ENCODE results near the gene TTN. TPM values are rescaled to one million over a fixed set of nuclear protein-coding genes. Genes with fewer than 3 reads are reported as not detected.

TTN gene
- total RNA-seq, 2 donors from 2014 or later, result 26.5 to 94.6 TPM

- Histone ChIP-seq H3K36me3 (replicated peaks in 1 of 2; ENCODE audit: insufficient read depth in 1 of 2, low read depth in 2 of 2) (no peaks in the 10 kb centered on the region), H3K4me3 (no peak overlapping the region), H3K9me3 (no peaks in the 10 kb centered on the region), H3K27me3 (no peaks in the 10 kb centered on the region), H3K4me1 (no peaks in the 10 kb centered on the region), H3K27ac (no peak overlapping the region)
- no peak for TF ChIP-seq POLR2A (IDR thresholded peaks at IDR 0.05)
- TF ChIP-seq, protein P1, sequence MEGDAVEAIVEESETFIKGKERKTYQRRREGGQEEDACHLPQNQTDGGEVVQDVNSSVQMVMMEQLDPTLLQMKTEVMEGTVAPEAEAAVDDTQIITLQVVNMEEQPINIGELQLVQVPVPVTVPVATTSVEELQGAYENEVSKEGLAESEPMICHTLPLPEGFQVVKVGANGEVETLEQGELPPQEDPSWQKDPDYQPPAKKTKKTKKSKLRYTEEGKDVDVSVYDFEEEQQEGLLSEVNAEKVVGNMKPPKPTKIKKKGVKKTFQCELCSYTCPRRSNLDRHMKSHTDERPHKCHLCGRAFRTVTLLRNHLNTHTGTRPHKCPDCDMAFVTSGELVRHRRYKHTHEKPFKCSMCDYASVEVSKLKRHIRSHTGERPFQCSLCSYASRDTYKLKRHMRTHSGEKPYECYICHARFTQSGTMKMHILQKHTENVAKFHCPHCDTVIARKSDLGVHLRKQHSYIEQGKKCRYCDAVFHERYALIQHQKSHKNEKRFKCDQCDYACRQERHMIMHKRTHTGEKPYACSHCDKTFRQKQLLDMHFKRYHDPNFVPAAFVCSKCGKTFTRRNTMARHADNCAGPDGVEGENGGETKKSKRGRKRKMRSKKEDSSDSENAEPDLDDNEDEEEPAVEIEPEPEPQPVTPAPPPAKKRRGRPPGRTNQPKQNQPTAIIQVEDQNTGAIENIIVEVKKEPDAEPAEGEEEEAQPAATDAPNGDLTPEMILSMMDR (IDR thresholded peaks at IDR 0.05), result no peak
- ATAC-seq, result no peak
- DNase-seq, result no peak
- intact Hi-C loops (cut with DNase I), result no loop called here
- 71 to 74% methylated on average over 1 of the region's 1 CpG for WGBS, 2 donors
Observed at GRCh38 chr2:178689808-178690207, 117.4 kb downstream of the TTN start.

- WGBS, 2 donors, result 53 to 88% methylated on average over 1 of the region's 1 CpG
- Histone ChIP-seq H3K4me1 (no peaks in the 10 kb centered on the region), H3K27ac (no peak overlapping the region), H3K4me3 (no peak overlapping the region), H3K27me3 (no peaks in the 10 kb centered on the region), H3K9me3 (no peaks in the 10 kb centered on the region), H3K36me3 (replicated peaks in 1 of 2; ENCODE audit: insufficient read depth in 1 of 2, low read depth in 2 of 2) (no peaks in the 10 kb centered on the region)
- TF ChIP-seq POLR2A (IDR thresholded peaks at IDR 0.05), result no peak
- TF ChIP-seq, protein P1 (IDR thresholded peaks at IDR 0.05), result no peak
- intact Hi-C loops (cut with DNase I), result no loop called here
- DNase-seq (no peak), ATAC-seq (no peak)
Observed at GRCh38 chr2:178683877-178684276, 123.3 kb downstream of the TTN start.

DNA sequence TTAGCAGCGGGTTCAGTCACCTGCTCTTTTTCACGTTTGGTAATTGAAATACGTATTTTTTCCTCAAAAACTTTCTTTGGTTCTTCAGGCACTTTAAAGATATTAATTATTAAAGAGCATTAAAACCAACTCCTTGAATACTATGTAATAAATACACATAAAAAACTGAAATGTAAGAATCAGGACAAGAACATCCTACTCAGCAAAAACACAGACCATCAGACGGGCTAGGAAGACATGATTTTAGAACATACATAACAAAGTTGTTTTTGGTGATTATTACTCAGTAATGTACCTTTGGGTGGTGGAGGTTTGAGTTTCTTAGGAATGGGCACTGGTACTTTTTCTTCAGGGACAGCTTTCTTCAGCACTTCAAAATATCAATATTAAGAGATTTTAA, 126.1 kb downstream of the TTN start:
- WGBS, 2 donors, result 84 to 86% methylated on average over 4 of the region's 4 CpGs
- no peak for TF ChIP-seq POLR2A (IDR thresholded peaks at IDR 0.05)
- TF ChIP-seq, protein P1 (IDR thresholded peaks at IDR 0.05), result no peak
- Histone ChIP-seq H3K36me3 (replicated peaks in 1 of 2; ENCODE audit: insufficient read depth in 1 of 2, low read depth in 2 of 2) (no peaks in the 10 kb centered on the region), H3K4me3 (no peak overlapping the region), H3K9me3 (no peaks in the 10 kb centered on the region), H3K27ac (no peak overlapping the region), H3K4me1 (no peaks in the 10 kb centered on the region), H3K27me3 (no peaks in the 10 kb centered on the region)
- DNase-seq, result no peak
- intact Hi-C loops (cut with DNase I), result no loop called here
- ATAC-seq, result no peak

- no peak overlapping the region for H3K4me3 ChIP-seq
- H3K27me3 ChIP-seq, result no peaks in the 10 kb centered on the region
- H3K4me1 ChIP-seq, result no peaks in the 10 kb centered on the region
- 76 to 81% methylated on average over 1 of the region's 1 CpG for WGBS, 2 donors
- H3K9me3 ChIP-seq, result no peaks in the 10 kb centered on the region
- TF ChIP-seq, protein P1 (IDR thresholded peaks at IDR 0.05), result no peak
- TF ChIP-seq POLR2A (IDR thresholded peaks at IDR 0.05), result no peak
- no peak for ATAC-seq
- H3K27ac ChIP-seq, result no peak overlapping the region
- no peaks in the 10 kb centered on the region for H3K36me3 ChIP-seq (replicated peaks in 1 of 2; ENCODE audit: insufficient read depth in 1 of 2, low read depth in 2 of 2)
- no peak for DNase-seq
- intact Hi-C loops (cut with DNase I), result no loop called here
Observed at GRCh38 chr2:178679891-178680290, 127.3 kb downstream of the TTN start.

GRCh38 chr2:178677599-178677998, 129.6 kb downstream of the TTN start:
- no peaks in the 10 kb centered on the region for H3K4me1 ChIP-seq
- H3K27me3 ChIP-seq, result no peaks in the 10 kb centered on the region
- ATAC-seq (no peak), DNase-seq (no peak)
- no peaks in the 10 kb centered on the region for H3K36me3 ChIP-seq (replicated peaks in 1 of 2; ENCODE audit: insufficient read depth in 1 of 2, low read depth in 2 of 2)
- no peaks in the 10 kb centered on the region for H3K9me3 ChIP-seq
- H3K27ac ChIP-seq, result no peak overlapping the region
- intact Hi-C loops (cut with DNase I), result no loop called here
- 40 to 58% methylated on average over 2 of the region's 2 CpGs for WGBS, 2 donors
- no peak overlapping the region for H3K4me3 ChIP-seq
- TF ChIP-seq POLR2A (IDR thresholded peaks at IDR 0.05), result no peak
- TF ChIP-seq, protein P1 (IDR thresholded peaks at IDR 0.05), result no peak
